Adrenal gland (tissue), 12 donors: ENCODE measurements around the gene DYNLRB2. TPM values are rescaled to one million over a fixed set of nuclear protein-coding genes. Genes with fewer than 3 reads are reported as not detected.

Experiments
- DNase-seq, 7 donors: peaks; one replicate each; pipeline ENCODE4 v3.0.0-alpha.2; 2019 to 2020
- H3K27ac ChIP-seq, 5 donors: fragments of 200-600 bp; sonication (generic) in 4 of 5; 1 replicate in 3 of 5; 2 replicates in 2 of 5; pipeline versions ENCODE4 v1.5.1 to v1.8.0; 2016 to 2020; ENCODE audit warnings: mild to moderate bottlenecking in 1 of 5
- H3K27me3 ChIP-seq: fragments of 200-600 bp; 2 replicates; pipeline ENCODE4 v1.8.0; 2021
- H3K36me3 ChIP-seq, 2 donors: fragments of 200-600 bp; replicated peaks in 1 of 2; 1 replicate in 1 of 2; 2 replicates in 1 of 2; pipeline versions ENCODE4 v1.5.1 to v1.8.0; 2018 to 2022
- H3K4me1 ChIP-seq, 2 donors: fragments of 200-600 bp; replicated peaks in 1 of 2; 1 replicate in 1 of 2; 2 replicates in 1 of 2; pipeline versions ENCODE4 v1.5.1 to v1.8.0; 2018 to 2021
- H3K4me3 ChIP-seq, 4 donors: fragments of 200-600 bp; sonication (generic) in 3 of 4; one replicate each; pipeline ENCODE4 v1.5.1; 2016 to 2018
- H3K9me3 ChIP-seq, 3 donors: fragments of 200-600 bp; sonication (generic) in 1 of 3; replicated peaks in 1 of 3; 1 replicate in 2 of 3; 2 replicates in 1 of 3; pipeline versions ENCODE4 v1.5.1 to v1.8.0; 2016 to 2021
- CTCF ChIP-seq, 6 experiments: fragments of 450-650 bp in 4 of 6; fragments of 200-600 bp in 2 of 6; sonication (generic) in 1 of 6; IDR thresholded peaks; 1 replicate in 5 of 6; 2 replicates in 1 of 6; pipeline versions ENCODE4 v1.5.1 to v1.8.0; 2016 to 2021; ENCODE audit warnings: antibody characterized with exemption in 6 of 6, mild to moderate bottlenecking in 2 of 6, moderate library complexity in 1 of 6
- POLR2A ChIP-seq, 2 donors: fragments of 450-650 bp; IDR thresholded peaks; one replicate each; pipeline ENCODE4 v1.6.1; 2017; ENCODE audit warnings: antibody characterized with exemption in 2 of 2, mild to moderate bottlenecking in 2 of 2, moderate library complexity in 1 of 2
- WGBS, 4 donors: extraction: QIAGEN DNeasy Blood & Tissue Kit in 2 of 4; methylation state at CpG; one replicate each; pipeline versions ENCODE4 v1.1.5 to v1.1.7; 2013 to 2017; 5-methylcytosine and 5-hydroxymethylcytosine counted together
- intact Hi-C, 2 donors: fragments of 100-400 bp; cut with DNase I; formaldehyde crosslinking; loops; one replicate each; pipeline versions ENCODE4 v1.14.1 to v1.15.0; 2022 to 2023
- polyA plus RNA-seq, 3 donors: library from polyadenylated mRNA; stranded (reverse); fragments of 200-250 nt in 2 of 3; fragments of 350-450 nt in 1 of 3; fragmentation: Illumina TruSeq in 1 of 3; extraction: RNeasy Lipid Tissue Mini Kit (QIAGEN cat#74804) in 1 of 3; gene quantifications; one replicate each; pipeline ENCODE4 v1.2.3, GENCODE V29; 2013 to 2014
- total RNA-seq, 9 donors: library from RNA; depleted of rRNA in 4 of 9; stranded (reverse); fragments of >200 nt in 4 of 9; fragments of 120-200 nt in 1 of 9; fragmentation: NEBNext Ultra II Directional in 1 of 9; extraction: Animal tissue kit (Norgen Biotek cat#: 25700) in 1 of 9; gene quantifications; one replicate each; pipeline versions ENCODE4 v1.1.0 to v1.2.4, GENCODE V29; 2013 to 2023
- donor health status: healthy with polysubstance abuse.
- donor health status: Bipolar disorder and iron deficiency.
- donor health status: DM: yes; HTN: yes; CAD: no.
- donor health status: DM: no; HTN: no; CAD: no.
- donor health status: DM: no; HTN: no; CAD: no.
- donor health status: DM: yes; HTN: yes; CAD: no.

The DYNLRB2 gene
- total and polyA plus RNA-seq, 12 donors = 1.4 to 6.4 (median 2.7) TPM; not detected in 1

- Histone ChIP-seq H3K27ac (no peak overlapping the region), H3K4me3 (no peak overlapping the region), H3K9me3 (no peaks in the 10 kb centered on the region), H3K36me3 (no peaks in the 10 kb centered on the region), H3K27me3 (no peaks in the 10 kb centered on the region), H3K4me1 (no peaks in the 10 kb centered on the region)
- TF ChIP-seq CTCF (IDR thresholded peaks at IDR 0.05) = no peak
- TF ChIP-seq POLR2A (IDR thresholded peaks at IDR 0.05) = no peak
- no peak for DNase-seq
- intact Hi-C loops = no loop called here
- WGBS, 4 donors = 81 to 94% (median 87%) methylated on average over 1 of the region's 1 CpG
Measured at GRCh38 chr16:80576343-80576912, 35.6 kb downstream of the DYNLRB2 start.

- Histone ChIP-seq H3K4me3 (no peak overlapping the region), H3K36me3 (no peaks in the 10 kb centered on the region), H3K4me1 (no peaks in the 10 kb centered on the region), H3K27me3 (no peaks in the 10 kb centered on the region), H3K9me3 (no peaks in the 10 kb centered on the region), H3K27ac (no peak overlapping the region)
- intact Hi-C loops = no loop called here
- TF ChIP-seq POLR2A (IDR thresholded peaks at IDR 0.05) = no peak
- no peak for TF ChIP-seq CTCF (IDR thresholded peaks at IDR 0.05)
- DNase-seq = no peak
- 61 to 73% (median 70%) methylated on average over 11 of the region's 11 CpGs for WGBS, 4 donors
Measured at GRCh38 chr16:80577485-80578280, 36.9 kb downstream of the DYNLRB2 start.

- H3K4me3 ChIP-seq = no peak overlapping the region
- no peaks in the 10 kb centered on the region for H3K36me3 ChIP-seq
- DNase-seq = no peak
- H3K4me1 ChIP-seq = no peaks in the 10 kb centered on the region
- intact Hi-C loops = no loop called here
- H3K27me3 ChIP-seq = no peaks in the 10 kb centered on the region
- TF ChIP-seq CTCF (IDR thresholded peaks at IDR 0.05) (no peak), POLR2A (IDR thresholded peaks at IDR 0.05) (no peak)
- no peaks in the 10 kb centered on the region for H3K9me3 ChIP-seq
- WGBS, 4 donors = 77 to 83% (median 82%) methylated on average over 10 of the region's 10 CpGs
- H3K27ac ChIP-seq = no peak overlapping the region
Measured at GRCh38 chr16:80580109-80580832, 39.5 kb downstream of the DYNLRB2 start.

GRCh38 chr16:80583466-80583865 is 42.7 kb downstream of the DYNLRB2 start:
- intact Hi-C loops = no loop called here
- no peaks in the 10 kb centered on the region for H3K9me3 ChIP-seq
- no peaks in the 10 kb centered on the region for H3K36me3 ChIP-seq
- H3K4me3 ChIP-seq = no peak overlapping the region
- WGBS, 4 donors = 74 to 95% (median 85%) methylated on average over 3 of the region's 3 CpGs
- H3K27ac ChIP-seq = no peak overlapping the region
- peak in 6 of 7 donors; percentile 18 to 59 (median 22) for DNase-seq
- no peak for TF ChIP-seq POLR2A (IDR thresholded peaks at IDR 0.05)
- TF ChIP-seq CTCF (IDR thresholded peaks at IDR 0.05) = no peak
- no peaks in the 10 kb centered on the region for H3K27me3 ChIP-seq
- H3K4me1 ChIP-seq = no peaks in the 10 kb centered on the region
